Tibial nerve (tissue), 4 donors: ENCODE measurements around the gene TNMD.

Source experiments
- EP300 ChIP-seq, 2 donors: sonication (generic); formaldehyde crosslinking; IDR thresholded peaks; one replicate each; pipeline ENCODE4 v1.6.1; 2017; ENCODE audit warnings: antibody characterized with exemption in 2 of 2, mild to moderate bottlenecking in 1 of 2
- POLR2A ChIP-seq, 2 donors: fragments of 450-650 bp; IDR thresholded peaks; one replicate each; pipeline ENCODE4 v1.6.1; 2017; ENCODE audit warnings: antibody characterized with exemption in 2 of 2, mild to moderate bottlenecking in 2 of 2, moderate library complexity in 2 of 2
- TF ChIP-seq, protein P1 (sequence below), 5 experiments: fragments of 200-600 bp in 3 of 5; fragments of 450-650 bp in 2 of 5; sonication (generic) in 3 of 5; IDR thresholded peaks; one replicate each; pipeline ENCODE4 v1.5.1; 2016 to 2019; ENCODE audit warnings: antibody characterized with exemption in 5 of 5, mild to moderate bottlenecking in 3 of 5, moderate library complexity in 2 of 5

DNA sequence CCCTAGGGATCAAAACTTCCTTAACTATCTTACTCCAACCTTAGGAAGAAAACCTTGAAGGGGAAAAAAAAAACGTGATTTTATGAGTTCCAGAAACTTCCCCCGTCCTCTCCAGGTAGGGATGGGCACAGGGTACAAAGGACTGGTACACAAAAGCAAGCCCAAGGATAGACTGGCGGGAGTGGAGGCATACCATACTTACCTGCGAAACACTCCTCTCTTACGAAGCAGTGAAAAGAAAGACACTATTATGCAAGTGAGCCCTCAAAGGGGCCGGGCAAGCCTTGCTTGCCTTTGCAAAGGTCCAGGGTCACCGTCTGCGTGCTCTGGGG is 51.2 kb downstream of the TNMD start:
- TF ChIP-seq, protein P1, sequence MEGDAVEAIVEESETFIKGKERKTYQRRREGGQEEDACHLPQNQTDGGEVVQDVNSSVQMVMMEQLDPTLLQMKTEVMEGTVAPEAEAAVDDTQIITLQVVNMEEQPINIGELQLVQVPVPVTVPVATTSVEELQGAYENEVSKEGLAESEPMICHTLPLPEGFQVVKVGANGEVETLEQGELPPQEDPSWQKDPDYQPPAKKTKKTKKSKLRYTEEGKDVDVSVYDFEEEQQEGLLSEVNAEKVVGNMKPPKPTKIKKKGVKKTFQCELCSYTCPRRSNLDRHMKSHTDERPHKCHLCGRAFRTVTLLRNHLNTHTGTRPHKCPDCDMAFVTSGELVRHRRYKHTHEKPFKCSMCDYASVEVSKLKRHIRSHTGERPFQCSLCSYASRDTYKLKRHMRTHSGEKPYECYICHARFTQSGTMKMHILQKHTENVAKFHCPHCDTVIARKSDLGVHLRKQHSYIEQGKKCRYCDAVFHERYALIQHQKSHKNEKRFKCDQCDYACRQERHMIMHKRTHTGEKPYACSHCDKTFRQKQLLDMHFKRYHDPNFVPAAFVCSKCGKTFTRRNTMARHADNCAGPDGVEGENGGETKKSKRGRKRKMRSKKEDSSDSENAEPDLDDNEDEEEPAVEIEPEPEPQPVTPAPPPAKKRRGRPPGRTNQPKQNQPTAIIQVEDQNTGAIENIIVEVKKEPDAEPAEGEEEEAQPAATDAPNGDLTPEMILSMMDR (IDR thresholded peaks at IDR 0.05) = no peak
- TF ChIP-seq POLR2A (IDR thresholded peaks at IDR 0.05) (no peak), EP300 (IDR thresholded peaks at IDR 0.05) (no peak)
